Astrocyte (in vitro differentiated cells and primary cell): ENCODE results near the gene ADARB2.

ENCODE experiments used
- CTCF ChIP-seq: IDR thresholded peaks from 2 replicates; pipeline ENCODE4 v1.5.1; 2011; ENCODE audit warnings: low read depth, mild to moderate bottlenecking, inconsistent platforms, low read length, moderate library complexity; ENCODE audit not compliant: insufficient read depth
- EZH2 ChIP-seq: IDR thresholded peaks from 2 replicates; pipeline ENCODE4 v1.6.1; 2012; ENCODE audit warnings: mild to moderate bottlenecking, low read length, inconsistent platforms; ENCODE audit not compliant: insufficient read depth

- TF ChIP-seq CTCF (no peak), EZH2 (no peak)
Measured at GRCh38 chr10:1287487-1287886, 449.8 kb downstream of the ADARB2 start.
